Measurements from ENCODE around the gene MYH10.

Gene MYH10

GRCh38 chr17:8436169-8436843 is 194.2 kb downstream of the MYH10 start:
- DNase-seq: peak; percentile 17

GRCh38 chr17:8435245-8436168 is 195.0 kb downstream of the MYH10 start, which contains the start of gene NDEL1:
TSS of gene NDEL1 (plus strand) at chr17:8435884. CDS start at chr17:8444272, 8,388 bp downstream.
- peak; percentile 94 for DNase-seq

- DNase-seq: no peak
These were observed 199.6 kb downstream of the MYH10 start for GRCh38 chr17:8430966-8431365.

- DNase-seq: no peak
These were observed 203.7 kb downstream of the MYH10 start for GRCh38 chr17:8426802-8427201.

GRCh38 chr17:8426094-8426720 is 204.3 kb downstream of the MYH10 start:
- DNase-seq: no peak
